GM12878 (cell line): Measurements from ENCODE around the gene ARMC2.

ENCODE experiments used
- CHD1 ChIP-seq: IDR thresholded peaks from 2 replicates; pipeline ENCODE4 v1.6.1; 2012; ENCODE audit warnings: low read depth, low read length, improper control_type of control experiment
- POLR2AphosphoS5 ChIP-seq: IDR thresholded peaks from 2 replicates; pipeline ENCODE4 v1.6.1; 2011; ENCODE audit warnings: mild to moderate bottlenecking, low read length, inconsistent platforms
- ZNF24 ChIP-seq: fragments of 450-650 bp; IDR thresholded peaks from 2 replicates; pipeline ENCODE4 v1.6.1; 2017; ENCODE audit warnings: antibody characterized with exemption, mild to moderate bottlenecking

DNA sequence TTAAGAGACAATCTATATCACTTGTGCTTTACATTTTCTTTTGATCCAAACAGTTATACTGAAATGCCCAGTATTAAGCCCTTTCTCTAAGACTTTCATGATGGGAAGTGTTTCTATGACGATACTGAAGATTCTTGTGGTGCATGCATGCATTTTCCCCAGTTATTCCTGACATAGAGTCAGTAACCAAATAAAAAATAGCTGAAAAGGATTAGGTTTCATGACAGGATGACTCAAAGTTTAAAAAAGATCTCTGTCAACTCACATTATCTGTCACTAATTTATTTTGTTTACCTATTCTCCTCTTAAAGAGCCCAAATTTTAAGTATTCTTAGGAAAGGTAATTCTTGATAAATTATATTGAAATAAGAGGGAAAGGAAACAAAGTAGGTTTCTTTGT, 148.0 kb downstream of the ARMC2 start:
- TF ChIP-seq ZNF24 = no peak
- no peak for TF ChIP-seq CHD1
- TF ChIP-seq POLR2AphosphoS5 = no peak
